Activated CD4-positive, alpha-beta T cell treated with anti-CD3 and anti-CD28 coated beads, Interleukin-2, Interleukin-4, amounts not matched to agents 100 ng/mL and 50 ng/mL, durations not matched to agents 16 hours and 8 hours (primary cell): Measurements from ENCODE around the gene PDLIM1.

Experiments used
- DNase-seq: peaks from one replicate; pipeline ENCODE4 v3.0.0-alpha.2; 2020; ENCODE audit warnings: low spot score

Gene PDLIM1

GRCh38 chr10:95288303-95288702 is 2.5 kb downstream of the PDLIM1 start:
- DNase-seq = no peak

- DNase-seq = no peak
These were observed 3.5 kb downstream of the PDLIM1 start for GRCh38 chr10:95287281-95287680.

GRCh38 chr10:95286707-95287106 is 4.1 kb downstream of the PDLIM1 start:
- DNase-seq = no peak

- DNase-seq = no peak
These were observed 5.2 kb downstream of the PDLIM1 start for GRCh38 chr10:95285556-95285955.

- DNase-seq = no peak
These were observed 6.0 kb downstream of the PDLIM1 start for GRCh38 chr10:95284807-95285206.

GRCh38 chr10:95282107-95282506 is 8.7 kb downstream of the PDLIM1 start:
- no peak for DNase-seq

GRCh38 chr10:95281206-95281605 is 9.6 kb downstream of the PDLIM1 start:
- DNase-seq = no peak

GRCh38 chr10:95280637-95281036 is 10.2 kb downstream of the PDLIM1 start:
- no peak for DNase-seq

- no peak for DNase-seq
These were observed 11.6 kb downstream of the PDLIM1 start for GRCh38 chr10:95279042-95279820.

- no peak for DNase-seq
These were observed 12.5 kb downstream of the PDLIM1 start for GRCh38 chr10:95278061-95278988.

- DNase-seq = no peak
These were observed 13.2 kb downstream of the PDLIM1 start for GRCh38 chr10:95277614-95278013.

- DNase-seq = no peak
These were observed 13.6 kb downstream of the PDLIM1 start for GRCh38 chr10:95277201-95277570.

GRCh38 chr10:95276367-95277200 is 14.2 kb downstream of the PDLIM1 start:
- DNase-seq = no peak

- no peak for DNase-seq
These were observed 15.0 kb downstream of the PDLIM1 start for GRCh38 chr10:95275726-95276366.

GRCh38 chr10:95273393-95274312 is 17.1 kb downstream of the PDLIM1 start:
- no peak for DNase-seq

GRCh38 chr10:95268438-95268837 is 22.4 kb downstream of the PDLIM1 start:
- DNase-seq = no peak

- DNase-seq = no peak
These were observed 23.6 kb downstream of the PDLIM1 start for GRCh38 chr10:95267251-95267650.

- DNase-seq = no peak
These were observed 24.1 kb downstream of the PDLIM1 start for GRCh38 chr10:95266674-95267095.

GRCh38 chr10:95265572-95265971 is 25.2 kb downstream of the PDLIM1 start:
- DNase-seq = no peak

- no peak for DNase-seq
These were observed 26.4 kb downstream of the PDLIM1 start for GRCh38 chr10:95264227-95265051.
